A673 (cell line): Measurements from ENCODE around the gene ZDHHC5. TPM values are rescaled to one million over a fixed set of nuclear protein-coding genes. Genes with fewer than 3 reads are reported as not detected.
A peak's percentile ranks its signal among the peaks of the same experiment; 100 is the strongest.

Experiments used
- BruUV-seq: library from RNA; stranded (reverse); fragments of 400-500 nt; replicated peaks from 2 replicates; lab custom pipeline; 2021; lab: Mats Ljungman, UMichigan
- CTCF ChIA-PET: fragments of 300-600 bp; sonication (Branson Sonifier 250); formaldehyde crosslinking; loops from one replicate; lab custom pipeline; 2022; ENCODE audit warnings: antibody characterized with exemption; lab: Charles Lee
- POLR2A ChIA-PET: fragments of 300-600 bp; sonication (Branson Sonifier 250); formaldehyde crosslinking; loops from one replicate; lab custom pipeline; 2022; ENCODE audit warnings: antibody characterized with exemption; ENCODE audit not compliant: low non-redundant PET; lab: Charles Lee
- DNase-seq: peaks from one replicate; pipeline ENCODE4 v3.0.0-alpha.2; 2015; ENCODE audit warnings: low spot score
- H3K27ac ChIP-seq: fragments of 200-600 bp; sonication (generic); 2 replicates; pipeline ENCODE4 v1.5.1; 2016; ENCODE audit warnings: mixed run types, low read depth, mild to moderate bottlenecking, mixed read lengths, antibody characterized with exemption, low read length; ENCODE audit not compliant: poor library complexity, severe bottlenecking
- H3K27me3 ChIP-seq: fragments of 200-600 bp; sonication (generic); replicated peaks from 2 replicates; pipeline ENCODE4 v1.6.1; 2017; ENCODE audit warnings: mixed run types, low read depth, mild to moderate bottlenecking, mixed read lengths, antibody characterized with exemption, low read length; ENCODE audit not compliant: insufficient read depth, poor library complexity
- H3K36me3 ChIP-seq: fragments of 200-600 bp; sonication (generic); 2 replicates; pipeline ENCODE4 v1.6.1; 2016; ENCODE audit warnings: mixed run types, mild to moderate bottlenecking, mixed read lengths, antibody characterized with exemption, low read length; ENCODE audit not compliant: insufficient read depth, poor library complexity, severe bottlenecking
- H3K4me1 ChIP-seq: fragments of 200-600 bp; sonication (generic); 2 replicates; pipeline ENCODE4 v1.6.1; 2017; ENCODE audit warnings: mixed run types, mild to moderate bottlenecking, mixed read lengths, antibody characterized with exemption, low read length; ENCODE audit not compliant: insufficient read depth, poor library complexity, severe bottlenecking
- H3K4me3 ChIP-seq: fragments of 200-600 bp; sonication (generic); 2 replicates; pipeline ENCODE4 v1.5.1; 2016; ENCODE audit warnings: low read depth, mixed run types, mild to moderate bottlenecking, mixed read lengths, low read length; ENCODE audit not compliant: poor library complexity, severe bottlenecking
- H3K9me3 ChIP-seq: fragments of 200-600 bp; sonication (generic); 2 replicates; pipeline ENCODE4 v1.6.1; 2016; ENCODE audit warnings: mixed run types, low read depth, mild to moderate bottlenecking, mixed read lengths, antibody characterized with exemption, low read length; ENCODE audit not compliant: poor library complexity, severe bottlenecking
- CTCF ChIP-seq: fragments of 300-800, 200-600 bp; sonication (generic); conservative IDR thresholded peaks from 2 replicates; pipeline ENCODE4 v1.5.1; 2017; ENCODE audit warnings: low read depth, mild to moderate bottlenecking, antibody characterized with exemption, low read length, moderate library complexity, mixed read lengths
- EZH2 ChIP-seq: fragments of 200-600 bp; sonication (generic); IDR thresholded peaks from 2 replicates; pipeline ENCODE4 v1.6.1; 2017; ENCODE audit warnings: borderline replicate concordance, low read depth, mild to moderate bottlenecking, mixed read lengths, antibody characterized with exemption, low read length; ENCODE audit not compliant: poor library complexity, severe bottlenecking
- intact Hi-C: fragments of 100-400 bp; cut with micrococcal nuclease; formaldehyde crosslinking; loops from one replicate; pipeline ENCODE4 v1.10.0; 2022; ENCODE audit not compliant: unreplicated experiment
- total RNA-seq: library from RNA; stranded (reverse); gene quantifications from 2 replicates; pipeline ENCODE4 v1.2.3, GENCODE V29; 2021

ZDHHC5 gene
- total RNA-seq, 1 experiment from 2014 or later: 76.9 TPM

GRCh38 chr11:57659669-57660068 lies 8.2 kb upstream of the ZDHHC5 start:
- Histone ChIP-seq H3K9me3 (no peaks in the 10 kb centered on the region), H3K36me3 (peaks cover 26% of the 10 kb centered on the region), H3K4me1 (no peaks in the 10 kb centered on the region), H3K27me3 (no peaks in the 10 kb centered on the region), H3K4me3 (no peak overlapping the region), H3K27ac (no peak overlapping the region)
- intact Hi-C loops: no loop called here
- BruUV-seq: no TSS peak
- POLR2A ChIA-PET: no interaction called here
- CTCF ChIA-PET: no interaction called here
- TF ChIP-seq EZH2 (no peak), CTCF (no peak)
- no peak for DNase-seq

GRCh38 chr11:57662893-57663292 lies 5.0 kb upstream of the ZDHHC5 start:
- TF ChIP-seq CTCF (0 out of 2 replicates have a peak, but pooled peaks have one; percentile 16), EZH2 (no peak)
- no peak for DNase-seq
- CTCF ChIA-PET: no interaction called here
- POLR2A ChIA-PET: no interaction called here
- no TSS peak for BruUV-seq
- Histone ChIP-seq H3K4me3 (no peak overlapping the region), H3K36me3 (peaks cover 26% of the 10 kb centered on the region), H3K27ac (no peak overlapping the region), H3K9me3 (no peaks in the 10 kb centered on the region), H3K27me3 (no peaks in the 10 kb centered on the region), H3K4me1 (peaks cover 4% of the 10 kb centered on the region)
- intact Hi-C loops: no loop called here

GRCh38 chr11:57663975-57664374 lies 3.9 kb upstream of the ZDHHC5 start:
- no peaks in the 10 kb centered on the region for H3K9me3 ChIP-seq
- H3K27ac ChIP-seq: no peak overlapping the region
- no peak overlapping the region for H3K4me3 ChIP-seq
- H3K27me3 ChIP-seq: no peaks in the 10 kb centered on the region
- CTCF ChIA-PET: interaction anchor here (0.6 kb wide), 1 partner anchor 19 kb away, joined by 10 read pairs; no protein-coding TSS in a partner anchor
- H3K4me1 ChIP-seq: peaks cover 5% of the 10 kb centered on the region
- H3K36me3 ChIP-seq: peaks cover 26% of the 10 kb centered on the region
- no peak for DNase-seq
- intact Hi-C loops: no loop called here
- no TSS peak for BruUV-seq
- no peak for TF ChIP-seq CTCF
- POLR2A ChIA-PET: no interaction called here
